ENCODE measurements around the gene KLHL42.
"Not testable (repeated sequence)": the region's sequence is repeated elsewhere in the genome, so short reads cannot be mapped to it uniquely, and the experiment has no call there.

Gene KLHL42

GRCh38 chr12:27847293-27847692, 67.3 kb downstream of the KLHL42 start:
- not testable (repeated sequence) for H3K27me3 Mint-ChIP-seq; H3K27ac Mint-ChIP-seq; H3K36me3 Mint-ChIP-seq; H3K4me1 Mint-ChIP-seq (ENCODE audit: low read depth); H3K9me3 Mint-ChIP-seq (ENCODE audit: low read depth); H3K4me3 Mint-ChIP-seq

- Mint-ChIP-seq H3K36me3 (peaks cover 4% of the 10 kb centered on the region), H3K27me3 (peaks cover 2% of the 10 kb centered on the region), H3K27ac (no peak overlapping the region), H3K4me1 (ENCODE audit: low read depth) (no peaks in the 10 kb centered on the region), H3K9me3 (ENCODE audit: low read depth) (peaks cover 6% of the 10 kb centered on the region), H3K4me3 (no peak overlapping the region)
These were observed 71.3 kb downstream of the KLHL42 start for GRCh38 chr12:27851311-27851710.

GRCh38 chr12:27852117-27852516, 72.1 kb downstream of the KLHL42 start:
- H3K9me3 Mint-ChIP-seq (ENCODE audit: low read depth), result peaks cover 6% of the 10 kb centered on the region
- peaks cover 2% of the 10 kb centered on the region for H3K27me3 Mint-ChIP-seq
- H3K36me3 Mint-ChIP-seq, result peaks cover 4% of the 10 kb centered on the region
- H3K4me1 Mint-ChIP-seq (ENCODE audit: low read depth), result no peaks in the 10 kb centered on the region
- no peak overlapping the region for H3K4me3 Mint-ChIP-seq
- no peak overlapping the region for H3K27ac Mint-ChIP-seq

Data from activated naive CD8-positive, alpha-beta T cell (primary cell).